Omental fat pad (tissue), 4 donors: ENCODE measurements around the gene NUDT1. TPM values are rescaled to one million over a fixed set of nuclear protein-coding genes. Genes with fewer than 3 reads are reported as not detected.

Experiments
- ATAC-seq: fragments of 150-250 bp; one replicate; pipeline ENCODE4 v1.9.1; 2016; ENCODE audit warnings: mild to moderate bottlenecking, moderate library complexity; ENCODE audit not compliant: low FRiP score
- DNase-seq: peaks from one replicate; pipeline ENCODE4 v3.0.0-alpha.2; 2019; ENCODE audit warnings: low spot score
- CTCF ChIP-seq, 3 donors: fragments of 450-650 bp; IDR thresholded peaks; one replicate each; pipeline ENCODE4 v1.5.1; 2016 to 2017; ENCODE audit warnings: antibody characterized with exemption in 3 of 3, mild to moderate bottlenecking in 3 of 3, moderate library complexity in 2 of 3
- total RNA-seq, 4 donors: library from RNA; depleted of rRNA; stranded (reverse); fragments of >200 nt; gene quantifications; one replicate each; pipeline ENCODE4 v1.1.0, GENCODE V29; 2016

NUDT1 gene
- 10 to 100 TPM; 15.3 to 24.0 (median 16.8) TPM for total RNA-seq

DNA sequence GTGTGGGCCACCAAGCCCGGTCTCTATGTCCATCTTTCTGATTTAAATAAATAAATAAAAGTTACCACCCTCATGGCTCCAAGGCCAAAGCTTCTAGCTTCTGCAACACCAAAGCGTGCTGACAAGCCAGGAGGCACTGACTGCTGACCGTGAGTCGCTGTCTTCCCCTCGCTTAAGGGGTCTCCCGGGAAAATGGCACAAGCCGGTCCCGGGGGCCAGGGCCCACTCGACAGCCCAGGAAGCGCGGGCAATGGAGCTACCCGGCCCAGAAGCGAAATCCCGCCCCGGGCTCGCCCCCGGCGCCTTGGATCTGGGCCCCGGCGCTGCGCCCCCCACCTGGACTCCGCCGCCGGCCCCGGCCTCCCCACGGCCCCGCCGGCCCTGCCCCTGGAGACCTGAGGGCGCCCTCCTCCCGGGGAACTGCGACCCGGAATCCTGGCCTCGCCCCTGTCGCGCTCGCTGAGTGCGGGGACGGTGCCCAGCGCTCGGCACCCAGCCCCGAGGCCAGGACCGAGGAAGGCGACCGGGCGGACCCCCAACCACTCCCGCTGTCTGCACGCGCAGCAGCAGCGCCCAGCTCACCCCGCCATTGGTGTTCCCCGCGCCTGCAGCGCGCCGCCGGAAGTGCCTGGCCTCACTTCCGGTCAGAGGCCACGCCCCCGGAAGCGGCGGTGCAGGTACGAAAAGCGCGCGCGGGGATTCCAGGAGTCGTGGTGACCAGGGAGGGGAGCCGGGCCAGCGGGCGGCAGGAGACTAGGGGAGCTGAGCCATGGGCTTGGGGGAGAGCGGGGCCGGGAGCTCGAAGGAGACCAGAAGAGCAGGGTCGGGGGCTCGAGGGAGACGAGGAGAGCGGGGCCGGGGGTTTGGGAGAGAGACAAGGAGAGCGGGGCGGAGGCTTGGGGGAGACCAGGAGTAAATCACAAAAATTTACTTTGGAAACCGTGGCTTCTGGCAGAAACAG is at the start of gene NUDT1, which contains the start of gene MRM2:
NUDT1 (plus strand) TSS at position 647 of the 961 bp plus-strand sequence. CDS start 2,349 bp downstream, outside the sequence.
MRM2 (minus strand) TSS at position 626 of the 961 bp plus-strand sequence; CDS start at position 590, 36 bp downstream.
- no peak for TF ChIP-seq CTCF (IDR thresholded peaks at IDR 0.05)
- peak; percentile 88 for DNase-seq
- peak; percentile 91 for ATAC-seq

- no peak for ATAC-seq
- TF ChIP-seq CTCF (IDR thresholded peaks at IDR 0.05), result no peak
- DNase-seq, result no peak
Observed at GRCh38 chr7:2192831-2193534, 49.0 kb upstream of the NUDT1 start.

- no peak for ATAC-seq
- TF ChIP-seq CTCF (IDR thresholded peaks at IDR 0.05), result no peak
- DNase-seq, result no peak
Observed at GRCh38 chr7:2193575-2194305, 48.3 kb upstream of the NUDT1 start.

DNA sequence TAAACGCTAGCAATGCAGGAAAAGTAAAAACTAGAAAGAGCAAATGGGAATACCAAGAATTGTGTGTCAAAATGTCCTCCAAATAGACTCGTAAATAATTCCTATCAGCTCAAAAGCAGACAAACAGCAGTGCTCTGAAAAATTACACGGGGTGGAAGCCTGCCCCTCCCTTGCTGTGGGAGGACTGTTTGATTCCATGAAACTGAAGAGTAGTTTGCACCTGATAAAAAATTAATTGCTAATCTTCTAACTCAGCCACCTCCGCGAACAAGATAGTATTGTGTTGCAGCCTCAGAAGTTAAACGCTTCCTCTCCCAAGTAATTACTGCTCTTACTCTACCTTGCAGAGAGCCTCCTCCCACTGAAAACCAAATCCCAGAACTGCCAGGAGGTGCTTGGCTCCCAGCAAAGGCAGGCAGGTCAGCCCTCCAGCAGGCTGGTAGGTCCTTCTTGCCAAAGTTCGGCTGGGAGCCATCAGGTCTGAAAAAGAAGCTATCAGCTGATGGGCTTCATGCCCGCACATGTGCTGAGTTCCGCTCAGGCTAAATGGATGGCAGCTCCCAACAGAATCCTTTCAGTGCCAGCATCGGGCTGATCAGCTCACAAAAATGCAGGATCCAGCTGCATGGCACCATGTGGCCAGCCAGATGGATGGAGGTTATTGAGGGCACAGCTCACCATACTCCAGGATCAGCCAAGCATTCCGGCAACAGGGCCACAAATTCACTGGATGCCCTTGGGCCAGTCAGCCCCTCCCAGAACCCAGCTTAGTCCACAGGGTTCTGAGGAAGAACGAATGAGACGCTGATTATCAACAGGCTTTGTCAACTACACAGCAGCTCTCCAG is 46.4 kb upstream of the NUDT1 start:
- DNase-seq (no peak), ATAC-seq (peak; percentile 44)
- no peak for TF ChIP-seq CTCF (IDR thresholded peaks at IDR 0.05)

- ATAC-seq (no peak), DNase-seq (no peak)
Observed at GRCh38 chr7:2196381-2197378, 45.3 kb upstream of the NUDT1 start.

More at GRCh38 chr7:2196381-2197378, 45.3 kb upstream of the NUDT1 start:
- no peak for TF ChIP-seq CTCF (IDR thresholded peaks at IDR 0.05)
